ENCODE data around the gene RTN4. TPM values are rescaled to one million over a fixed set of nuclear protein-coding genes. Genes with fewer than 3 reads are reported as not detected.

Gene RTN4
- total RNA-seq, 1 experiment from 2014 or later, result 110 TPM

- no peak for DNase-seq (ENCODE audit: low spot score)
- in situ Hi-C loops (cut with HindIII; ENCODE audit: low sequenced_read_pairs), result no loop called here
Observed at GRCh38 chr2:54941248-54941984, 108.8 kb downstream of the RTN4 start.

GRCh38 chr2:54940723-54941122 lies 109.5 kb downstream of the RTN4 start:
- in situ Hi-C loops (cut with HindIII; ENCODE audit: low sequenced_read_pairs), result no loop called here
- DNase-seq (ENCODE audit: low spot score), result no peak

GRCh38 chr2:54939446-54940118 lies 110.7 kb downstream of the RTN4 start:
- DNase-seq (ENCODE audit: low spot score), result no peak
- in situ Hi-C loops (cut with HindIII; ENCODE audit: low sequenced_read_pairs), result no loop called here

GRCh38 chr2:54936766-54937165 lies 113.5 kb downstream of the RTN4 start:
- in situ Hi-C loops (cut with HindIII; ENCODE audit: low sequenced_read_pairs), result no loop called here
- peak; percentile 19 for DNase-seq (ENCODE audit: low spot score)

- in situ Hi-C loops (cut with HindIII; ENCODE audit: low sequenced_read_pairs), result no loop called here
Observed at GRCh38 chr2:54935389-54935788, 114.9 kb downstream of the RTN4 start.

GRCh38 chr2:54931473-54931872 lies 118.8 kb downstream of the RTN4 start:
- no peak for DNase-seq (ENCODE audit: low spot score)
- in situ Hi-C loops (cut with HindIII; ENCODE audit: low sequenced_read_pairs), result no loop called here

More at GRCh38 chr2:54935389-54935788, 114.9 kb downstream of the RTN4 start:
- no peak for DNase-seq (ENCODE audit: low spot score)

- in situ Hi-C loops (cut with HindIII; ENCODE audit: low sequenced_read_pairs), result no loop called here
- no peak for DNase-seq (ENCODE audit: low spot score)
Observed at GRCh38 chr2:54928719-54929118, 121.5 kb downstream of the RTN4 start.

- DNase-seq (ENCODE audit: low spot score), result no peak
- in situ Hi-C loops (cut with HindIII; ENCODE audit: low sequenced_read_pairs), result no loop called here
Observed at GRCh38 chr2:54927751-54928615, 122.3 kb downstream of the RTN4 start.

- DNase-seq (ENCODE audit: low spot score), result no peak
- in situ Hi-C loops (cut with HindIII; ENCODE audit: low sequenced_read_pairs), result no loop called here
Observed at GRCh38 chr2:54927085-54927750, 123.0 kb downstream of the RTN4 start.

- in situ Hi-C loops (cut with HindIII; ENCODE audit: low sequenced_read_pairs), result no loop called here
- no peak for DNase-seq (ENCODE audit: low spot score)
Observed at GRCh38 chr2:54925022-54925421, 125.2 kb downstream of the RTN4 start.

GRCh38 chr2:54924121-54924520 lies 126.1 kb downstream of the RTN4 start:
- no peak for DNase-seq (ENCODE audit: low spot score)
- in situ Hi-C loops (cut with HindIII; ENCODE audit: low sequenced_read_pairs), result no loop called here

Other genes starting within 250 kb of the RTN4 start
- 0.62 and 6.6 TPM in 2 replicates for gene CLHC1, start 181.8 kb upstream of the RTN4 start, total RNA-seq (2014; rRNA removed; shearing (Covaris generic))
- gene RPS27A, start 182.2 kb upstream of the RTN4 start, total RNA-seq (2014; rRNA removed; shearing (Covaris generic)), result 2,194 and 2,483 TPM in 2 replicates
- gene MTIF2, start 218.8 kb upstream of the RTN4 start, total RNA-seq (2014; rRNA removed; shearing (Covaris generic)), result 41.2 and 47.9 TPM in 2 replicates

Data from G401 (cell line).